Upper lobe of left lung (tissue), 4 donors: Measurements from ENCODE around the gene PHETA1.

Experiments
- EP300 ChIP-seq, 4 donors: sonication (generic); formaldehyde crosslinking; IDR thresholded peaks; one replicate each; pipeline ENCODE4 v1.5.1; 2017; ENCODE audit warnings: antibody characterized with exemption in 4 of 4, control low read depth in 2 of 4
- POLR2A ChIP-seq, 4 donors: fragments of 450-650 bp; IDR thresholded peaks; one replicate each; pipeline ENCODE4 v1.5.1; 2016 to 2017; ENCODE audit warnings: antibody characterized with exemption in 4 of 4, mild to moderate bottlenecking in 2 of 4
- POLR2AphosphoS5 ChIP-seq, 2 donors: sonication (generic); formaldehyde crosslinking; IDR thresholded peaks; one replicate each; pipeline ENCODE4 v1.5.1; 2017; ENCODE audit warnings: antibody characterized with exemption in 2 of 2
- TF ChIP-seq, protein P1 (sequence below), 6 experiments: fragments of 450-650 bp in 4 of 6; fragments of 200-600 bp in 2 of 6; sonication (generic) in 2 of 6; IDR thresholded peaks; one replicate each; pipeline ENCODE4 v1.5.1; 2016 to 2019; ENCODE audit warnings: antibody characterized with exemption in 6 of 6

DNA sequence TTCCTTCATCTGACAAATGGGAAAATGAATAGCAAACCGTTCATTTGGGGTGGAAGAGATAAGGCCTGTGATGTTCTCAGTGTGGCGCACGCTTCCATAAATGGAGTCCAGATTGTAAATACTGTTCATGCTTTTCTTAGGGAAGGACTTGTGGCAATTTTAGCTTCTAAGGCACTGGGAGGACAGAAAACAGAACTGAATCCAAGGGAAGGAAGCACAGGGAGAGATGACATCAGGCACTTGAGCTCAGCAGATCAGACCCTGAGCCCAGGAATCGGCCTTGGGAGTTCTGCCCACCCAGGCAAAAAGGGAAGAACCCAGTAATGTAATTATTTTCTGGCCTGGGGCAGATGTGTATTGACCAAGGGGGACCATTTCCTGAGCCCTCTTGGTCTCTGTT lies 29.6 kb upstream of the PHETA1 start:
- TF ChIP-seq, protein P1, sequence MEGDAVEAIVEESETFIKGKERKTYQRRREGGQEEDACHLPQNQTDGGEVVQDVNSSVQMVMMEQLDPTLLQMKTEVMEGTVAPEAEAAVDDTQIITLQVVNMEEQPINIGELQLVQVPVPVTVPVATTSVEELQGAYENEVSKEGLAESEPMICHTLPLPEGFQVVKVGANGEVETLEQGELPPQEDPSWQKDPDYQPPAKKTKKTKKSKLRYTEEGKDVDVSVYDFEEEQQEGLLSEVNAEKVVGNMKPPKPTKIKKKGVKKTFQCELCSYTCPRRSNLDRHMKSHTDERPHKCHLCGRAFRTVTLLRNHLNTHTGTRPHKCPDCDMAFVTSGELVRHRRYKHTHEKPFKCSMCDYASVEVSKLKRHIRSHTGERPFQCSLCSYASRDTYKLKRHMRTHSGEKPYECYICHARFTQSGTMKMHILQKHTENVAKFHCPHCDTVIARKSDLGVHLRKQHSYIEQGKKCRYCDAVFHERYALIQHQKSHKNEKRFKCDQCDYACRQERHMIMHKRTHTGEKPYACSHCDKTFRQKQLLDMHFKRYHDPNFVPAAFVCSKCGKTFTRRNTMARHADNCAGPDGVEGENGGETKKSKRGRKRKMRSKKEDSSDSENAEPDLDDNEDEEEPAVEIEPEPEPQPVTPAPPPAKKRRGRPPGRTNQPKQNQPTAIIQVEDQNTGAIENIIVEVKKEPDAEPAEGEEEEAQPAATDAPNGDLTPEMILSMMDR (IDR thresholded peaks at IDR 0.05) = no peak
- TF ChIP-seq POLR2AphosphoS5 (IDR thresholded peaks at IDR 0.05) = no peak
- TF ChIP-seq POLR2A (IDR thresholded peaks at IDR 0.05) = no peak
- TF ChIP-seq EP300 (IDR thresholded peaks at IDR 0.05) = no peak
